CD4-positive, CD25-positive, alpha-beta regulatory T cell (primary cell): ENCODE measurements around the gene NFIC. TPM values are rescaled to one million over a fixed set of nuclear protein-coding genes. Genes with fewer than 3 reads are reported as not detected.

Source experiments
- ATAC-seq, 2 donors: fragments of 150-1000 bp; cut with Tn5 transposase; one replicate each; pipeline ENCODE4 v1.10.0; 2021; ENCODE audit warnings: low read depth in 2 of 2, moderate number of reproducible peaks in 2 of 2, moderate library complexity in 1 of 2
- DNase-seq, 3 donors: peaks; one replicate each; pipeline versions ENCODE4 v3.0.0 to v3.0.0-alpha.2; 2012 to 2022; ENCODE audit warnings: mixed read lengths in 1 of 3
- H3K27ac ChIP-seq: one replicate; pipeline ENCODE4 v1.7.0; 2013; ENCODE audit warnings: mild to moderate bottlenecking, low read length; ENCODE audit not compliant: insufficient read depth, poor library complexity, severe bottlenecking
- H3K27me3 ChIP-seq: one replicate; pipeline ENCODE4 v1.7.0; 2013; ENCODE audit warnings: low read length; ENCODE audit not compliant: control insufficient read depth, insufficient read depth
- H3K36me3 ChIP-seq: one replicate; pipeline ENCODE4 v1.7.0; 2013; ENCODE audit warnings: mild to moderate bottlenecking, low read length, moderate library complexity; ENCODE audit not compliant: control insufficient read depth, insufficient read depth
- H3K4me1 ChIP-seq: 2 replicates; pipeline ENCODE4 v1.7.0; 2013; ENCODE audit warnings: mild to moderate bottlenecking, low read length; ENCODE audit not compliant: insufficient read depth, control insufficient read depth, poor library complexity, severe bottlenecking
- H3K4me3 ChIP-seq: one replicate; pipeline ENCODE4 v1.7.0; 2013; ENCODE audit warnings: low read depth, mild to moderate bottlenecking, low read length, moderate library complexity
- H3K9me3 ChIP-seq, 2 experiments: 1 replicate in 1 of 2; 2 replicates in 1 of 2; pipeline ENCODE4 v1.7.0; 2013; ENCODE audit warnings: low read length in 2 of 2, mild to moderate bottlenecking in 1 of 2, moderate library complexity in 1 of 2; ENCODE audit not compliant: control insufficient read depth in 2 of 2
- H3K27ac Mint-ChIP-seq, 3 donors: one replicate each; pipeline ENCODE4 v1.8.0; 2020 to 2022; ENCODE audit warnings: mild to moderate bottlenecking in 3 of 3, mixed read lengths in 3 of 3, moderate library complexity in 2 of 3
- H3K27me3 Mint-ChIP-seq: one replicate; pipeline ENCODE4 v1.8.0; 2022; ENCODE audit warnings: mild to moderate bottlenecking, mixed read lengths
- H3K36me3 Mint-ChIP-seq: one replicate; pipeline ENCODE4 v1.8.0; 2020; ENCODE audit warnings: mixed read lengths
- H3K4me1 Mint-ChIP-seq, 4 donors: one replicate each; pipeline ENCODE4 v1.8.0; 2020 to 2022; ENCODE audit warnings: mixed read lengths in 4 of 4, mild to moderate bottlenecking in 1 of 4
- H3K4me3 Mint-ChIP-seq, 4 donors: one replicate each; pipeline ENCODE4 v1.8.0; 2020 to 2022; ENCODE audit warnings: mild to moderate bottlenecking in 4 of 4, mixed read lengths in 4 of 4, moderate library complexity in 3 of 4
- H3K9me3 Mint-ChIP-seq, 7 donors: one replicate each; pipeline ENCODE4 v1.8.0; 2020 to 2022; ENCODE audit warnings: mixed read lengths in 7 of 7, mild to moderate bottlenecking in 3 of 7, moderate library complexity in 2 of 7
- polyA plus RNA-seq, 4 donors: library from polyadenylated mRNA; unstranded; fragments of 300-500 nt; fragmentation: Illumina TruSeq; gene quantifications; one replicate each; pipeline ENCODE4 v1.2.3, GENCODE V29; 2021
- total RNA-seq: library from RNA; stranded (reverse); gene quantifications from one replicate; pipeline ENCODE4 v1.2.3, GENCODE V29; 2022

Gene NFIC
- total and polyA plus RNA-seq, 5 donors from 2014 or later = 3.7 to 17.8 (median 4.2) TPM

DNA sequence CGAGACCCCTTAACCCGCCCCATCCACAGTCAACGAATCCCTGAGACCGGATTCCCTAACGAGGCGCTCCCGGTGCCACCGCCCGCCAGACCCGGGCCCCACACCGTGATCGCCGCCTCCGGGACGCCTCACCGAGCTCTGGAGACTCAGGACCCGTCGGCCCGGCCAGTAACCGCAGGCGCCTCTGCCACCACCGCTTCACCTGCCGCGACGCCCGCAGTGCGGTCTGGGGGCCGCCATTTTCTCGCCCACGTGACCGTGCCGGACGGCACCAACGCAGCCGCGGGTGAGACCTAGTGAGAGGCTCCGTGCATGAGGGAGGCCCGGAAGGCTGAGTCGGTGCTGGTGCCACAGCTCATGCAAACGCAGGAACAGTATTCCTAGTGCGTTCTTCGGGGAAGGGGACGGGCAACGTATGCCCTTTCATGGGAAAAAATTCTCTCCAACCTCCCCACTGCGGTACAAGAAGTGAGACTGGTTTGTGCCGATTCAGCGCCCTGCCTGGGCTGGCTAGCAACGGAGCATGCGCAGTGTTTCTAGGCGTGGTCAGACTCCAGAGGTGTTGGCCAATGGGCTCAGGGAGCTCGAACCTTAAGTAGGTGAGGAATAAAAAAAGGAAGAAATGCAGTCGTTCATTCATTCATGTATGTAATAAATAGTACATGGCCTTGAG, 134.2 kb downstream of the NFIC start, which contains the start of gene DOHH:
TSS of gene DOHH (minus strand) at position 246 of the 673 bp plus-strand sequence. CDS start 3,860 bp downstream, outside the sequence.
- H3K4me3 ChIP-seq = peak within 1 kb of the TSS; percentile 86
- ATAC-seq = peak; percentile 88 to 91
- peaks cover 4% of the 10 kb centered on the region for H3K27me3 Mint-ChIP-seq
- H3K9me3 ChIP-seq = no peaks in the 10 kb centered on the region
- H3K27ac Mint-ChIP-seq = peak within 1 kb of the TSS; percentile 97 to 98 (median 98)
- H3K9me3 Mint-ChIP-seq = no peaks in the 10 kb centered on the region
- peaks cover 10% of the 10 kb centered on the region for H3K36me3 Mint-ChIP-seq
- peaks cover 8% of the 10 kb centered on the region for H3K36me3 ChIP-seq
- H3K4me1 Mint-ChIP-seq = peaks cover 7 to 42% (median 22%) of the 10 kb centered on the region in 4 donors
- H3K27ac ChIP-seq = peak within 1 kb of the TSS; percentile 85
- DNase-seq = peak; percentile 87 to 99 (median 96)
- peak within 1 kb of the TSS; percentile 88 to 96 (median 94) for H3K4me3 Mint-ChIP-seq
- H3K27me3 ChIP-seq = no peaks in the 10 kb centered on the region
- peaks cover 16% of the 10 kb centered on the region for H3K4me1 ChIP-seq

DNA sequence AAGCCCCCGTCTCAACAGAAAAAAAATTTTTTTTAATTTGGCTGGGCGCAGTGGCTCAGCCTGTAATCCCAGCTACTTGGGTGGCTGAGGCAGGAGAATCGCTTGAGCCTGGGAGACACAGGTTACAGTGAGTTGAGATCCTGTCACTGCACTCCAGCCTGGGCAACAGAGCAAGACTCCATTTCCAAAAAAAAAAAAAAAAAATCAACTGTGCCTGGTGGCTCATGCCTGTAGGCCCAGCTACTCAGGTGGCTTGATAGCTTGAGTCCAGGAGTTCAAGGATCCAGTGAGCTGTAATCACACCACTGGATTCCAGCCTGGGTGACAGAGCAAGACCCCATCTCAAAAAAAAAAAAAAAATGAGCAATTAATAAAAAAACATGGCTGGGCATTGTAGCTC, 135.4 kb downstream of the NFIC start:
- H3K36me3 Mint-ChIP-seq = peaks cover 9% of the 10 kb centered on the region
- H3K4me1 Mint-ChIP-seq = peaks cover 12 to 47% (median 25%) of the 10 kb centered on the region in 4 donors
- H3K27ac Mint-ChIP-seq = no peak overlapping the region

DNA sequence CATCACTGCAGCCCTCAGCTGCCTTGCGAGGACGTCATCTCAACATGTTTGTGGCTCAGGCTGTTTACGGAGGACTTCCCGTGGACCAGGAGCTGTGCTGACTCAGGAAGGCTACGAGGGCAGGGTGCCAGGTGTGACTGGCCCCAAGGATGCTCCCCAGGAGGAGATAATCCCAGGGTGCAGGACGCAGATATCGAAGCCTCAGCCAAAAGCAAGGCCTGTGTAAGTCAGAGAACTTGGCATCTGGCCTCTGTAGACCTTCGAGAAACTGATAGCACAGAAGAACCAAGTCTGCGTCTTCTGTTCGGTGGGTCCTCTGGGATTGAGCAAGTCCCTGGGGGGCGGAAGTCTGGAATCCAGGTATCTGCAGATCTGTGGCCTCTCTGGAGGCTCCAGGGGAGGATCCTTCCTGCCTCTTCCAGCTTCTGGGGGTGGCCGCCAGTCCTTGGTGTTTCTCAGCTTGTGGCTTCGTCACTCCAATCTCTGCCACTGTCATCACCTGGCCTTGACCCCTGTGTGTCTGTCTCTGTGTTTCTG, 136.7 kb downstream of the NFIC start:
- Histone ChIP-seq H3K4me3 (no peak overlapping the region), H3K4me1 (peaks cover 30% of the 10 kb centered on the region), H3K27me3 (no peaks in the 10 kb centered on the region), H3K9me3 (no peaks in the 10 kb centered on the region), H3K36me3 (no peaks in the 10 kb centered on the region), H3K27ac (no peak overlapping the region)
- Mint-ChIP-seq H3K27ac (peak overlapping the region in 1 of 3 donors; percentile 32), H3K4me1 (peaks cover 12 to 49% (median 28%) of the 10 kb centered on the region in 4 donors), H3K4me3 (peak overlapping the region in 2 of 4 donors; percentile 29 to 92), H3K27me3 (peaks cover 4% of the 10 kb centered on the region), H3K9me3 (no peaks in the 10 kb centered on the region), H3K36me3 (peaks cover under 1% of the 10 kb centered on the region)
- no peak for ATAC-seq
- no peak for DNase-seq

More for the DNA sequence above, 135.4 kb downstream of the NFIC start:
- H3K27me3 Mint-ChIP-seq = peaks cover 4% of the 10 kb centered on the region
- DNase-seq = no peak
- H3K9me3 Mint-ChIP-seq = no peaks in the 10 kb centered on the region
- peaks cover 4% of the 10 kb centered on the region for H3K36me3 ChIP-seq
- no peak overlapping the region for H3K4me3 ChIP-seq
- no peaks in the 10 kb centered on the region for H3K27me3 ChIP-seq
- H3K4me3 Mint-ChIP-seq = peak overlapping the region in 1 of 4 donors; percentile 70
- H3K9me3 ChIP-seq = no peaks in the 10 kb centered on the region
- no peak for ATAC-seq
- peaks cover 19% of the 10 kb centered on the region for H3K4me1 ChIP-seq
- no peak overlapping the region for H3K27ac ChIP-seq

DNA sequence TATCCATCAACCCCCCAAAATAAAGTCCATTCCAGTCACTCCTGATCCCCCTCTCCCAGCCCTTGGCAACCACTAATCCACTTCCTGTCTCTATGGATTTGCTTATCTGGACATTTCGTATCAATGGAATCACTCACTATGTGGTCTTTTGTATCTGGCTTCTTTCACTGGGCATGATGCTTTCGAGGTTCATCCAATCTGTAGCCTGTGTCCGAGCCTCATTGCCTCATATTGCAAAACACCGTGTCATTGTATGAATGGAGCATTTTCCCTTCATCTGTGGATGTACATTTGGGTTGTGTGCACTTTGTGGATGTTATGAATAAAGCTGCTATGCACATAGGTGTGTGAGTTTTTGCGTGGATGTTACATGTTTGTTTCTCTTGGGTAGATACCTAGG, 138.4 kb downstream of the NFIC start:
- peaks cover 12 to 56% (median 31%) of the 10 kb centered on the region in 4 donors for H3K4me1 Mint-ChIP-seq

DNA sequence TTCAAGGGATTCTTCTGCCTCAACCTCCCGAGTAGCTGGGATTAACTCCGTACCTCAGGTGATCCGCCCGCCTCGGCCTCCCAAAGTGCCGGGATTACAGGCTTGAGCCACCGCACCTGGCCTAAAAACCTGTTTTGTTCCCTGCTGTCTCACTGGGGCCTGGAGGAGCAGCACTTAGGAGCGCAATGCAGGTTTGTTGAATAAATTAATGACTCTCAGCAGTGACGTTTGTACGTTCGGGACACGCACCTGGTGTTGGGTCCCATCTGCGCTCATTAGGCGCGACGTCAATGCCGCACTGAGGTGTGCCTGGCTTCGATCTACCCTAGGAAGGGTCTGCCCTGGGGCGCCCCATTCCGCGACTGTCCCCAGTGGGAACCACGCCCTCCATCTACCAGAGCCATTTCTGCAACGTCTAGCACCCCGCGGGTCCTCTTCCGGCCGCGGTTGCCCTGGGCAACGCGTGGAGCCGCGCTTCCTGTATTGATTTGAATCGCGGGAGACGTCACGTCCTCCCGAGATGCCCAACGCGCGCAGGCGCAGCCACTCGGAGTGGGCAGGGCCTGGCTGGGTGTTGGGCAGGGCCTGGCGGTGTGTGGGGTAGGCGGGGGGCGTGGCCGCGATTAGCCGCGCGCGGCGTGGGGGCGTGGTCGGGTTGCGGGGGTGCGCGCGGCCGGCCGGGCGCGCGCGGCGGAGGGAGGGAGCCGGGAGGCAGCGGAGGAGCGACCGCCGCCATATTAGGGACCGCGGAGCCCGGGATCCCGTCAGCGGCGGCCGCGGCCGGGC, 139.4 kb downstream of the NFIC start, which contains the start of gene FZR1:
TSS of gene FZR1 (plus strand) at position 714 of the 786 bp plus-strand sequence. CDS start 16,679 bp downstream, outside the sequence.
- H3K4me1 ChIP-seq = peaks cover 33% of the 10 kb centered on the region
- no peaks in the 10 kb centered on the region for H3K36me3 Mint-ChIP-seq
- H3K4me1 Mint-ChIP-seq = peaks cover 9 to 56% (median 32%) of the 10 kb centered on the region in 4 donors

More for the DNA sequence above, 138.4 kb downstream of the NFIC start:
- Histone ChIP-seq H3K27me3 (no peaks in the 10 kb centered on the region), H3K4me3 (no peak overlapping the region), H3K4me1 (peaks cover 40% of the 10 kb centered on the region), H3K9me3 (no peaks in the 10 kb centered on the region), H3K27ac (no peak overlapping the region), H3K36me3 (peaks cover 4% of the 10 kb centered on the region)
- Mint-ChIP-seq H3K27ac (peak overlapping the region in 2 of 3 donors; percentile 98 to 99), H3K27me3 (peaks cover 4% of the 10 kb centered on the region), H3K36me3 (no peaks in the 10 kb centered on the region), H3K9me3 (peaks cover 0 to 1% (median 0%) of the 10 kb centered on the region in 7 donors), H3K4me3 (peak overlapping the region; percentile 91 to 97 (median 92))
- DNase-seq (no peak), ATAC-seq (no peak)

DNA sequence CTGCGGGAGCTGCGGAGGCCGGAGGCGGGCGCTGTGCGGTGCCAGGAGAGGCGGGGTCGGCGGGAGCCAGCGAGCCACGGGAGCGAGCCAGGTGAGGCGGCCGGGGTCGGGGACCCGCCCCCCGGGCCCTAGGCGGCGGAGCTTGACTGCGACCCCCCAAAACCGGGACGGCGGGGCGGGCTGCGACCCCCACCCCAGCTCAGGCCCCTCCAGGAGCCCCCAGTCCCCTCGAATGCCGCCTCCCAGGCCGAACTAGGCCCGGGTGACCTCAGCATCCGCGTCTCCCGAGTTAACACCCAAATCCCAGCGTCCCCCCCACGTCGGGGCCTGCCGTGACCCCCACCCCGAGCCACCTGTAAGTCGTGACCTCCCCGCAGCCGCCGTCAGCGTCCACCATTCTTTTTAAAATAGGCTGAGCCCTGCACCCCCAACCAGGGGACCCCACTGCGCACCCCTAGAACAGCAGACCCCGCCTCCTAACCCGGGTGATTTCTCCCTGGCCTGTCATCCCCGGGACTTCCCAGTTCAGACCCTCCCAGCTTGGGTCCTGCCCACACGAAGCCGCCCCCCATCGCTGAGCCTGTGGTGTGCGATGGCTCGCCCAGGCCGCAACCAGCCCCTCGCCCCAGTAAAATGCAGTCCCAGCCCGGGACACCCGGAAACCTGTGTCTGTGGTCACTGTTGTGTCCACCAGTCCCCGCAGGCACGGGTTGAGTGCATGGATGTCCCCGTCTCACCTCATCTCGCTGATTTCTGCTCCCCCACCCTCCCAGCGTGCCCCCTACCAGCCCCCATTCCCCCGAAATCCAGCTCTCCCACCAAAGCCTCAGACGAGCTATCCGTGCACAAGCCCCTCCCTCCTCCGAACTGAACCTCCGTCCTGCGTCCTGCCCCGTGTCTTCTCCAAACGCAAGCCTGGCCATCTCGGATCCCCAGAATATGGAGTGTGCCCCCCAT, 140.3 kb downstream of the NFIC start:
- H3K27ac ChIP-seq = peak overlapping the region; percentile 74
- DNase-seq (peak; percentile 16 to 38 (median 33)), ATAC-seq (no peak)
- peaks cover 7% of the 10 kb centered on the region for H3K36me3 ChIP-seq
- H3K4me3 Mint-ChIP-seq = peak overlapping the region; percentile 87 to 92 (median 90)
- H3K27me3 Mint-ChIP-seq = no peaks in the 10 kb centered on the region
- H3K4me1 Mint-ChIP-seq = peaks cover 5 to 58% (median 30%) of the 10 kb centered on the region in 4 donors
- peak overlapping the region; percentile 74 to 91 (median 89) for H3K27ac Mint-ChIP-seq
- H3K9me3 Mint-ChIP-seq = peaks cover 0 to 1% (median 0%) of the 10 kb centered on the region in 7 donors
- H3K4me1 ChIP-seq = peaks cover 29% of the 10 kb centered on the region
- no peaks in the 10 kb centered on the region for H3K36me3 Mint-ChIP-seq
- no peaks in the 10 kb centered on the region for H3K9me3 ChIP-seq
- H3K4me3 ChIP-seq = peak overlapping the region; percentile 62
- H3K27me3 ChIP-seq = no peaks in the 10 kb centered on the region

More for the DNA sequence above, 139.4 kb downstream of the NFIC start, which contains the start of gene FZR1:
- peak within 1 kb of the TSS; percentile 91 to 97 (median 92) for H3K4me3 Mint-ChIP-seq
- peak within 1 kb of the TSS; percentile 97 to 99 (median 98) for H3K27ac Mint-ChIP-seq
- Histone ChIP-seq H3K9me3 (no peaks in the 10 kb centered on the region), H3K4me3 (peak within 1 kb of the TSS; percentile 80), H3K36me3 (peaks cover 7% of the 10 kb centered on the region), H3K27ac (peak within 1 kb of the TSS; percentile 93), H3K27me3 (no peaks in the 10 kb centered on the region)
- ATAC-seq = peak; percentile 91 to 92
- peaks cover 0 to 1% (median 0%) of the 10 kb centered on the region in 7 donors for H3K9me3 Mint-ChIP-seq
- H3K27me3 Mint-ChIP-seq = peaks cover under 1% of the 10 kb centered on the region
- DNase-seq = peak; percentile 99 to 100 (median 100)
